SK-N-SH (cell line): Measurements from ENCODE around the gene BBS9. TPM values are rescaled to one million over a fixed set of nuclear protein-coding genes. Genes with fewer than 3 reads are reported as not detected.
A peak's percentile ranks its signal among the peaks of the same experiment; 100 is the strongest.

Source experiments
- CTCF ChIA-PET: fragments of 300-600, 350-600 bp; formaldehyde crosslinking; extraction: SDS; loops from one replicate; lab custom pipeline; 2021; lab: Yijun Ruan, JAX
- POLR2A ChIA-PET: fragments of 350-600 bp; sonication (Branson Sonifier 250); formaldehyde crosslinking; extraction: SDS; loops from one replicate; lab custom pipeline; 2020; ENCODE audit warnings: antibody characterized with exemption, inconsistent platforms; lab: Yijun Ruan, JAX
- DNase-seq: peaks from one replicate; pipeline ENCODE4 v3.0.0; 2012
- H2AFZ ChIP-seq: fragments of 200-600 bp; sonication (generic); 2 replicates; pipeline ENCODE4 v1.8.1; 2016; ENCODE audit warnings: antibody characterized with exemption, mild to moderate bottlenecking, low read depth
- H3F3A ChIP-seq: fragments of 200-600 bp; sonication (generic); replicated peaks from 2 replicates; pipeline ENCODE3; 2016; ENCODE audit warnings: antibody characterized with exemption, mild to moderate bottlenecking; ENCODE audit not compliant: insufficient read depth
- H3K27ac ChIP-seq, 2 experiments: fragments of 200-500 bp in 1 of 2; fragments of 200-600 bp in 1 of 2; sonication (Bioruptor generic) in 1 of 2; sonication (generic), shearing (Covaris generic) in 1 of 2; 2 replicates each; pipeline versions ENCODE4 v1.5.1 to v1.6.1; 2014 to 2016; ENCODE audit warnings: low read depth in 2 of 2, inconsistent platforms in 1 of 2, low read length in 1 of 2, mild to moderate bottlenecking in 1 of 2, mixed read lengths in 1 of 2
- H3K27me3 ChIP-seq: fragments of 200-600 bp; sonication (generic), shearing (Covaris generic); 2 replicates; pipeline ENCODE4 v1.6.1; 2016; ENCODE audit warnings: mixed run types; ENCODE audit not compliant: insufficient read depth
- H3K36me3 ChIP-seq, 2 experiments: fragments of 200-500 bp in 1 of 2; fragments of 200-600 bp in 1 of 2; sonication (Bioruptor generic) in 1 of 2; sonication (generic) in 1 of 2; replicated peaks in 1 of 2; 2 replicates each; pipeline versions ENCODE3 to v1.5.1; 2014 to 2016; ENCODE audit warnings: low read length in 1 of 2, mild to moderate bottlenecking in 1 of 2; ENCODE audit not compliant: insufficient read depth in 2 of 2, control insufficient read depth in 1 of 2
- H3K4me1 ChIP-seq, 2 experiments: fragments of 200-500 bp in 1 of 2; fragments of 200-600 bp in 1 of 2; sonication (Bioruptor generic) in 1 of 2; sonication (generic), shearing (Covaris generic) in 1 of 2; 2 replicates each; pipeline versions ENCODE4 v1.5.1 to v1.6.1; 2014 to 2016; ENCODE audit warnings: low read depth in 1 of 2, low read length in 1 of 2, mixed run types in 1 of 2; ENCODE audit not compliant: insufficient read depth in 2 of 2, control insufficient read depth in 1 of 2
- H3K4me2 ChIP-seq: fragments of 200-600 bp; sonication (generic), shearing (Covaris generic); 2 replicates; pipeline ENCODE4 v1.6.1; 2017; ENCODE audit warnings: mixed run types
- H3K4me3 ChIP-seq, 2 experiments: fragments of 200-500 bp in 1 of 2; fragments of 200-600 bp in 1 of 2; sonication (Bioruptor generic) in 1 of 2; sonication (generic), shearing (Covaris generic) in 1 of 2; 2 replicates each; pipeline versions ENCODE4 v1.5.1 to v1.8.1; 2014 to 2016; ENCODE audit warnings: low read depth in 2 of 2, inconsistent platforms in 1 of 2, low read length in 1 of 2, mild to moderate bottlenecking in 1 of 2, mixed read lengths in 1 of 2, moderate library complexity in 1 of 2
- H3K79me2 ChIP-seq: fragments of 200-600 bp; sonication (generic); 2 replicates; pipeline ENCODE4 v1.8.1; 2017; ENCODE audit warnings: mild to moderate bottlenecking; ENCODE audit not compliant: insufficient read depth
- H3K9ac ChIP-seq: fragments of 200-600 bp; sonication (generic); 2 replicates; pipeline ENCODE4 v1.6.1; 2017; ENCODE audit warnings: mixed run types
- H3K9me2 ChIP-seq: fragments of 200-600 bp; sonication (generic); 2 replicates; pipeline ENCODE4 v1.6.1; 2017; ENCODE audit warnings: mixed run types
- H3K9me3 ChIP-seq: fragments of 200-600 bp; sonication (generic); 2 replicates; pipeline ENCODE4 v1.6.1; 2017; ENCODE audit warnings: mixed run types, mild to moderate bottlenecking, moderate library complexity
- H4K20me1 ChIP-seq: fragments of 200-600 bp; sonication (generic); 2 replicates; pipeline ENCODE4 v1.6.1; 2017; ENCODE audit warnings: mild to moderate bottlenecking, mixed run types; ENCODE audit not compliant: insufficient read depth
- FOXJ3 ChIP-seq: sonication (generic); formaldehyde crosslinking; IDR thresholded peaks from 2 replicates; pipeline ENCODE4 v1.5.1; 2020; ENCODE audit warnings: mild to moderate bottlenecking, missing genetic modification reagents
- FOXM1 ChIP-seq: IDR thresholded peaks from 2 replicates; pipeline ENCODE4 v1.4.0; 2012; ENCODE audit warnings: low read depth, mild to moderate bottlenecking
- GABPA ChIP-seq: IDR thresholded peaks from 2 replicates; pipeline ENCODE4 v1.4.0; 2012; ENCODE audit warnings: low read depth, mild to moderate bottlenecking
- JUND ChIP-seq: IDR thresholded peaks from 2 replicates; pipeline ENCODE4 v1.4.0; 2012
- NRF1 ChIP-seq: IDR thresholded peaks from 2 replicates; pipeline ENCODE4 v1.6.1; 2012; ENCODE audit warnings: low read depth, mild to moderate bottlenecking, low read length
- POLR2AphosphoS5 ChIP-seq: IDR thresholded peaks from 2 replicates; pipeline ENCODE4 v1.6.1; 2012; ENCODE audit warnings: low read depth, low read length
- RAD21 ChIP-seq: IDR thresholded peaks from 2 replicates; pipeline ENCODE4 v1.6.1; 2012; ENCODE audit warnings: mild to moderate bottlenecking, low read length
- RFX5 ChIP-seq: IDR thresholded peaks from 2 replicates; pipeline ENCODE4 v1.6.1; 2012; ENCODE audit warnings: mild to moderate bottlenecking, improper control_type of control experiment, low read length
- SMC3 ChIP-seq: IDR thresholded peaks from 2 replicates; pipeline ENCODE4 v1.6.1; 2012; ENCODE audit warnings: low read depth, low read length, improper control_type of control experiment
- TAF1 ChIP-seq: IDR thresholded peaks from 2 replicates; pipeline ENCODE4 v1.6.1; 2012; ENCODE audit warnings: low read depth, mild to moderate bottlenecking, low read length, moderate library complexity, borderline replicate concordance
- TCF12 ChIP-seq: IDR thresholded peaks from 2 replicates; pipeline ENCODE4 v1.4.0; 2012
- TEAD4 ChIP-seq: IDR thresholded peaks from 2 replicates; pipeline ENCODE4 v1.4.0; 2012; ENCODE audit warnings: mild to moderate bottlenecking, borderline replicate concordance; ENCODE audit not compliant: insufficient read depth
- YY1 ChIP-seq: IDR thresholded peaks from 2 replicates; pipeline ENCODE4 v1.4.0; 2012; ENCODE audit warnings: low read depth, mild to moderate bottlenecking
- WGBS: methylation state at CpG from one replicate; pipeline ENCODE4 v1.1.6; 2017; ENCODE audit warnings: low lambda C conversion rate; 5-methylcytosine and 5-hydroxymethylcytosine counted together
- polyA plus RNA-seq, 3 experiments: library from polyadenylated mRNA; depleted of rRNA; stranded (reverse); fragments of >200 nt; gene quantifications; 2 replicates each; pipeline ENCODE4 v1.2.3, GENCODE V29; 2012
- TF ChIP-seq, protein P1 (sequence below): fragments of 200-600 bp; sonication (generic); IDR thresholded peaks from 2 replicates; pipeline ENCODE4 v1.6.1; 2017; ENCODE audit warnings: antibody characterized with exemption, mild to moderate bottlenecking, moderate library complexity
- TF ChIP-seq, protein P2 (sequence below): fragments of 150-350 bp; IDR thresholded peaks from 2 replicates; pipeline ENCODE4 v1.6.1; 2016; ENCODE audit warnings: mild to moderate bottlenecking, low read depth, low read length
- TF ChIP-seq, protein P3 (sequence below): IDR thresholded peaks from 2 replicates; pipeline ENCODE4 v1.4.0; 2012; ENCODE audit warnings: low read depth, borderline replicate concordance
- TF ChIP-seq, protein P4 (sequence below): IDR thresholded peaks from 2 replicates; pipeline ENCODE4; 2012
- TF ChIP-seq, protein P5 (sequence below): IDR thresholded peaks from 2 replicates; pipeline ENCODE4 v1.4.0; 2012; ENCODE audit warnings: low read depth

Gene BBS9
- polyA plus RNA-seq, 1 of the 3 experiments (the other 2 are of a cell fraction) = 7.5 TPM

DNA sequence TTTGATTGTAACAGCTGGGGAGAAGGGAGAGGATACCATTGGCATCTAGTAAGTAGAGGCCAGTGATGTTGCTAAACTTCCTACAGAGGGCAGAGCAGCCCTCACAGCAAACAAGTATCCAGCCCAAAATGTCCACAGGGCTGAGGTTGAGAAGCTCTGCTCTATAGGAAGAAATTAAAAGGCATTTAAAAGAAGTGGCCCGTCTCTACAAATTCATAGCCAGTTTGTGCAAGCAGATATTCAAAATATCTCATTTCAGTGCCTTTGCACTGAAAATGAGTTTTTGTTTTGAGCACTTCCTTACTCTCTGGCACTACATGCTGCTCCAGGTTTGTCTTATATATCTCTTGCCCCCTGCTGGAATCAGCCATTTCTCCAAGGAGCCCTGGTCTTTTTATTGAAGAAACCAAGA is 330.0 kb downstream of the BBS9 start:
- Histone ChIP-seq H3K9ac (no peak overlapping the region), H3K4me1 (no peaks in the 10 kb centered on the region), H3K27me3 (no peaks in the 10 kb centered on the region), H2AFZ (no peak overlapping the region), H3K4me3 (no peak overlapping the region), H4K20me1 (no peaks in the 10 kb centered on the region), H3K4me2 (no peak overlapping the region), H3K36me3 (no peaks in the 10 kb centered on the region), H3F3A (no peaks in the 10 kb centered on the region), H3K79me2 (no peaks in the 10 kb centered on the region; the same call in 1 of the 2 replicates), H3K9me3 (no peaks in the 10 kb centered on the region), H3K9me2 (no peaks in the 10 kb centered on the region), H3K27ac (no peak overlapping the region)
- CTCF ChIA-PET = interaction anchor here (0.8 to 2.2 kb wide), 30 partner anchors 8 to 483 kb away, joined by 3 to 19 read pairs (median 4); no protein-coding TSS in a partner anchor
- peak; percentile 27 for DNase-seq
- WGBS = 42% methylated on average over 1 of the region's 1 CpG
- POLR2A ChIA-PET = no interaction called here
- TF ChIP-seq, protein P1, sequence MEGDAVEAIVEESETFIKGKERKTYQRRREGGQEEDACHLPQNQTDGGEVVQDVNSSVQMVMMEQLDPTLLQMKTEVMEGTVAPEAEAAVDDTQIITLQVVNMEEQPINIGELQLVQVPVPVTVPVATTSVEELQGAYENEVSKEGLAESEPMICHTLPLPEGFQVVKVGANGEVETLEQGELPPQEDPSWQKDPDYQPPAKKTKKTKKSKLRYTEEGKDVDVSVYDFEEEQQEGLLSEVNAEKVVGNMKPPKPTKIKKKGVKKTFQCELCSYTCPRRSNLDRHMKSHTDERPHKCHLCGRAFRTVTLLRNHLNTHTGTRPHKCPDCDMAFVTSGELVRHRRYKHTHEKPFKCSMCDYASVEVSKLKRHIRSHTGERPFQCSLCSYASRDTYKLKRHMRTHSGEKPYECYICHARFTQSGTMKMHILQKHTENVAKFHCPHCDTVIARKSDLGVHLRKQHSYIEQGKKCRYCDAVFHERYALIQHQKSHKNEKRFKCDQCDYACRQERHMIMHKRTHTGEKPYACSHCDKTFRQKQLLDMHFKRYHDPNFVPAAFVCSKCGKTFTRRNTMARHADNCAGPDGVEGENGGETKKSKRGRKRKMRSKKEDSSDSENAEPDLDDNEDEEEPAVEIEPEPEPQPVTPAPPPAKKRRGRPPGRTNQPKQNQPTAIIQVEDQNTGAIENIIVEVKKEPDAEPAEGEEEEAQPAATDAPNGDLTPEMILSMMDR = peak; percentile 63
- TF ChIP-seq SMC3 (peak; percentile 68), RAD21 (peak; percentile 75), TAF1 (no peak)
- TF ChIP-seq, protein P2, sequence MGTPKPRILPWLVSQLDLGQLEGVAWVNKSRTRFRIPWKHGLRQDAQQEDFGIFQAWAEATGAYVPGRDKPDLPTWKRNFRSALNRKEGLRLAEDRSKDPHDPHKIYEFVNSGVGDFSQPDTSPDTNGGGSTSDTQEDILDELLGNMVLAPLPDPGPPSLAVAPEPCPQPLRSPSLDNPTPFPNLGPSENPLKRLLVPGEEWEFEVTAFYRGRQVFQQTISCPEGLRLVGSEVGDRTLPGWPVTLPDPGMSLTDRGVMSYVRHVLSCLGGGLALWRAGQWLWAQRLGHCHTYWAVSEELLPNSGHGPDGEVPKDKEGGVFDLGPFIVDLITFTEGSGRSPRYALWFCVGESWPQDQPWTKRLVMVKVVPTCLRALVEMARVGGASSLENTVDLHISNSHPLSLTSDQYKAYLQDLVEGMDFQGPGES = no peak

DNA sequence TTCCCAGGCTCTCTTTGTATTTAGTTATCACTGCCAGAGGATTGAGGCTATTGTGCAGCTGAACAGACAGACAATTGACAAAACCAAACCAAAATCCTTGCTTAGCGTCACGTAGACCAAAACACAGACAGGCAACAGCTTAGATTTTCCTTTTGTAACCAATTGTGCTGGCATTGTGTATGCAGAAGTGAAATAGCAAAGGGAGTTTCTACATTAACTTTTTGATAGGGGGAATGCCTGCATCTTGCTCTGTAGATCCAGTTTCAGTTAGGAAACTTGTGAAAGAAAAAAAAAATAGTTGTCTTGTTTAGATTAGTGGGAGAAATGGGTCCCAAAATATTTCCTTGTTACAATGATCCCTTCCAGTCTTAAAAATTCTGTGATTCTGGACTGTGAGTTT is 333.8 kb downstream of the BBS9 start:
- POLR2A ChIA-PET = no interaction called here
- 83% methylated on average over 2 of the region's 2 CpGs for WGBS
- no peaks in the 10 kb centered on the region for H3K9me2 ChIP-seq

DNA sequence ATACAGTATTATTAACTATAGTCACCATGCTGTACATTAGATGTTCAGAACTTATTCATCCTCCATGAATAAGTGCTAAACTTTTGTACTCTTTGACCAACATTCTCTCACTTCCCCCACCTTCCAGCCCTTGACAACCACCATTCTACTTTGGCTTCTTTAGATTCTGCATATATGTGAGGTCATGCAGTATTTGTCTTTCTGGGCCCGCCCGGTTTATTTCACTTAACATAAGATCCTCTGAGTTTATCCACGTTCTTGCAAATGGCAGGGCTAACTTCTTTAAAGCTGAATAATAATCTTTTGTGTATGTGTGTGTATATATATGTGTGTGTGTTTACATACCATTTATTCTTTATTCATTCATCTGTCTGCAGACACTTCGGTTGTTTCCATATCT is 336.8 kb downstream of the BBS9 start:
- Histone ChIP-seq H3K9me2 (no peaks in the 10 kb centered on the region), H2AFZ (no peak overlapping the region), H3K4me3 (no peak overlapping the region), H3K4me1 (peaks cover 0 to 5% of the 10 kb centered on the region in 2 experiments; a peak in 2 of 4 replicates), H3K9ac (no peak overlapping the region), H3F3A (no peaks in the 10 kb centered on the region), H3K27ac (no peak overlapping the region), H3K27me3 (no peaks in the 10 kb centered on the region), H4K20me1 (no peaks in the 10 kb centered on the region), H3K4me2 (no peak overlapping the region), H3K36me3 (peaks cover 0 to 3% of the 10 kb centered on the region in 2 experiments), H3K79me2 (no peaks in the 10 kb centered on the region; the same call in 1 of the 2 replicates), H3K9me3 (no peaks in the 10 kb centered on the region)
- 61% methylated on average over 4 of the region's 4 CpGs for WGBS
- ChIA-PET CTCF (no interaction called here), POLR2A (no interaction called here)
- no peak for DNase-seq
- TF ChIP-seq RAD21 (no peak), FOXM1 (no peak), YY1 (no peak), NRF1 (no peak), GABPA (no peak), POLR2AphosphoS5 (no peak), FOXJ3 (CRISPR knock-in tag) (no peak), RFX5 (no peak), TEAD4 (no peak), TCF12 (no peak), JUND (no peak)
- TF ChIP-seq, protein P3, sequence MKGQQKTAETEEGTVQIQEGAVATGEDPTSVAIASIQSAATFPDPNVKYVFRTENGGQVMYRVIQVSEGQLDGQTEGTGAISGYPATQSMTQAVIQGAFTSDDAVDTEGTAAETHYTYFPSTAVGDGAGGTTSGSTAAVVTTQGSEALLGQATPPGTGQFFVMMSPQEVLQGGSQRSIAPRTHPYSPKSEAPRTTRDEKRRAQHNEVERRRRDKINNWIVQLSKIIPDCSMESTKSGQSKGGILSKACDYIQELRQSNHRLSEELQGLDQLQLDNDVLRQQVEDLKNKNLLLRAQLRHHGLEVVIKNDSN = no peak
- TF ChIP-seq, protein P4, sequence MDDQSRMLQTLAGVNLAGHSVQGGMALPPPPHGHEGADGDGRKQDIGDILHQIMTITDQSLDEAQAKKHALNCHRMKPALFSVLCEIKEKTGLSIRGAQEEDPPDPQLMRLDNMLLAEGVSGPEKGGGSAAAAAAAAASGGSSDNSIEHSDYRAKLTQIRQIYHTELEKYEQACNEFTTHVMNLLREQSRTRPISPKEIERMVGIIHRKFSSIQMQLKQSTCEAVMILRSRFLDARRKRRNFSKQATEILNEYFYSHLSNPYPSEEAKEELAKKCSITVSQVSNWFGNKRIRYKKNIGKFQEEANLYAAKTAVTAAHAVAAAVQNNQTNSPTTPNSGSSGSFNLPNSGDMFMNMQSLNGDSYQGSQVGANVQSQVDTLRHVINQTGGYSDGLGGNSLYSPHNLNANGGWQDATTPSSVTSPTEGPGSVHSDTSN = no peak
- TF ChIP-seq, protein P5, sequence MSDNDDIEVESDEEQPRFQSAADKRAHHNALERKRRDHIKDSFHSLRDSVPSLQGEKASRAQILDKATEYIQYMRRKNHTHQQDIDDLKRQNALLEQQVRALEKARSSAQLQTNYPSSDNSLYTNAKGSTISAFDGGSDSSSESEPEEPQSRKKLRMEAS = no peak

More for the DNA sequence above, 333.8 kb downstream of the BBS9 start:
- H3K36me3 ChIP-seq = no peaks in the 10 kb centered on the region
- H3K27me3 ChIP-seq = no peaks in the 10 kb centered on the region
- H4K20me1 ChIP-seq = no peaks in the 10 kb centered on the region
- CTCF ChIA-PET = interaction anchor here (0.8 to 1.4 kb wide), 3 partner anchors 8 to 432 kb away, joined by 3 to 4 read pairs (median 3); no protein-coding TSS in a partner anchor
- no peak overlapping the region for H3K4me2 ChIP-seq
- H3K79me2 ChIP-seq = no peaks in the 10 kb centered on the region; the same call in 1 of the 2 replicates
- DNase-seq = no peak
- peaks cover 0 to 5% of the 10 kb centered on the region in 2 experiments; a peak in 2 of 4 replicates for H3K4me1 ChIP-seq
- TF ChIP-seq RFX5 = no peak
- H2AFZ ChIP-seq = no peak overlapping the region
- no peak overlapping the region for H3K27ac ChIP-seq
- no peak overlapping the region for H3K4me3 ChIP-seq
- no peaks in the 10 kb centered on the region for H3K9me3 ChIP-seq
- no peaks in the 10 kb centered on the region for H3F3A ChIP-seq
- H3K9ac ChIP-seq = no peak overlapping the region
